ENCODE measurements around the gene NELFCD. TPM values are rescaled to one million over a fixed set of nuclear protein-coding genes. Genes with fewer than 3 reads are reported as not detected.
A peak's percentile ranks its signal among the peaks of the same experiment; 100 is the strongest.

The NELFCD gene
- total and polyA plus RNA-seq, 4 donors = 31.5 to 93.9 (median 42.4) TPM

DNA sequence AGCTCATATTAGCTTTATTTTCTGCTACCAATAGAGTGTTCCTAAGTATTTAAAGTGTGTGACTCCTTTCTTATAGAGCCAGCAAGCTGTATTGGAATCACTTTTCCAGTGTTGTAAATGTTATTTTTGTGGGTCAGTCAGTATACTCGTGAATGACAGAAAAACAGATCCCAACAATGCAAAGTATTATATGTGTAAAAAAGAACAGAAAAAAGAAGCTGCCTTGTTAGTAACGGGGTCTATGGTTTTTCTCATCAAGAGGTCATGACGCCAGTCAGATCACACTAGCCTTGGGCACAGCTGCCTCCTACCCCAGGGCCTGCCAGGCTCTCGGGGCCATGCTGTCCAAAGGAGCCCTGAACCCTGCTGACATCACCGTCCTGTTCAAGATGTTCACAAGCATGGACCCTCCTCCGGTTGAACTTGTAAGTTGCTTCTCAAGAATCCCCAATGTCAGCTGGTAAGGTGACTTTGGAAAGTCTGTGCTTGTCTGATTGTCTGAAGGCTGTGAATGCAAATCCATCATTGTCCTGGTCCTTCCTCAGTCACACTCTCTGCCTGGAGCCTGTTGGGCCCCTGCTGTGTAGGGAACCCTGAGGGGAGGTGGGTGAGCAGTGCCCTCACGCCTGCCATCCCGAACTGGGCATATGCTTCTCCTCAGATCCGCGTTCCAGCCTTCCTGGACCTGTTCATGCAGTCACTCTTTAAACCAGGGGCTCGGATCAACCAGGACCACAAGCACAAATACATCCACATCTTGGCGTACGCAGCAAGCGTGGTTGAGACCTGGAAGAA lies 9.8 kb downstream of the NELFCD start:
- Histone ChIP-seq H3K9me3 (ENCODE audit: control insufficient read depth in 4 of 4, insufficient read depth in 3 of 4, low read length in 3 of 4) (no peaks in the 10 kb centered on the region), H3K36me3 (ENCODE audit: control insufficient read depth in 4 of 4, insufficient read depth in 4 of 4, low read length in 4 of 4) (peaks cover 13 to 69% (median 56%) of the 10 kb centered on the region in 4 donors), H3K27me3 (ENCODE audit: control insufficient read depth in 3 of 3, insufficient read depth in 3 of 3, low read length in 2 of 3) (no peaks in the 10 kb centered on the region), H3K4me3 (no peak overlapping the region), H3K27ac (ENCODE audit: low read depth in 1 of 2, low read length in 1 of 2) (peak overlapping the region in 1 of 2 donors; percentile 28), H3K9ac (ENCODE audit: insufficient read depth in 1 of 2, low read length in 2 of 2) (no peak overlapping the region), H3K4me1 (ENCODE audit: control insufficient read depth in 5 of 5, insufficient read depth in 5 of 5, low read length in 5 of 5) (peaks cover 0 to 5% (median 0%) of the 10 kb centered on the region in 5 donors)
- DNase-seq (no peak), ATAC-seq (ENCODE audit: insufficient read depth, low FRiP score) (no peak)
- 94 to 95% methylated on average over 14 of the region's 14 CpGs for WGBS, 2 donors
- TF ChIP-seq, protein P1, sequence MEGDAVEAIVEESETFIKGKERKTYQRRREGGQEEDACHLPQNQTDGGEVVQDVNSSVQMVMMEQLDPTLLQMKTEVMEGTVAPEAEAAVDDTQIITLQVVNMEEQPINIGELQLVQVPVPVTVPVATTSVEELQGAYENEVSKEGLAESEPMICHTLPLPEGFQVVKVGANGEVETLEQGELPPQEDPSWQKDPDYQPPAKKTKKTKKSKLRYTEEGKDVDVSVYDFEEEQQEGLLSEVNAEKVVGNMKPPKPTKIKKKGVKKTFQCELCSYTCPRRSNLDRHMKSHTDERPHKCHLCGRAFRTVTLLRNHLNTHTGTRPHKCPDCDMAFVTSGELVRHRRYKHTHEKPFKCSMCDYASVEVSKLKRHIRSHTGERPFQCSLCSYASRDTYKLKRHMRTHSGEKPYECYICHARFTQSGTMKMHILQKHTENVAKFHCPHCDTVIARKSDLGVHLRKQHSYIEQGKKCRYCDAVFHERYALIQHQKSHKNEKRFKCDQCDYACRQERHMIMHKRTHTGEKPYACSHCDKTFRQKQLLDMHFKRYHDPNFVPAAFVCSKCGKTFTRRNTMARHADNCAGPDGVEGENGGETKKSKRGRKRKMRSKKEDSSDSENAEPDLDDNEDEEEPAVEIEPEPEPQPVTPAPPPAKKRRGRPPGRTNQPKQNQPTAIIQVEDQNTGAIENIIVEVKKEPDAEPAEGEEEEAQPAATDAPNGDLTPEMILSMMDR (IDR thresholded peaks at IDR 0.05; ENCODE audit: control extremely low read depth, extremely low read depth) = no peak

DNA sequence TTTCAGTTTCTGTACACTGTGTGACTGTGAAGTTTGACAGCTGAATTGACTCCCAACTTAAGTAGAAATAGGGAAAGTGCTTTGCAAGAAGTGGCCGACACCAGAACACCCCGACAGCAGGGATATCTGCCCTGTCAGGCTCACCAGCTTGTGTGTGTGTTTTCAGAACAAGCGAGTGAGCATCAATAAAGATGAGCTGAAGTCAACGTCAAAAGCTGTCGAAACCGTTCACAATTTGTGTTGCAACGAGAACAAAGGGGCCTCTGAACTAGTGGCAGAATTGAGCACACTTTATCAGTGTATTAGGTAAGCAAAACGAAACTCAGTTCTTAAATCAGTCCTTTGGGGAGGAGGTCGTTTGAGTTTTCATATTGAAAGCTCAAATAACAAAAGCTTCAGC lies 10.7 kb downstream of the NELFCD start:
- DNase-seq = no peak
- 76% methylated on average over 9 of the region's 9 CpGs for WGBS, 2 donors
- ATAC-seq (ENCODE audit: insufficient read depth, low FRiP score) = no peak
- TF ChIP-seq, protein P1 (IDR thresholded peaks at IDR 0.05; ENCODE audit: control extremely low read depth, extremely low read depth) = no peak
- Histone ChIP-seq H3K9ac (ENCODE audit: insufficient read depth in 1 of 2, low read length in 2 of 2) (no peak overlapping the region), H3K27ac (ENCODE audit: low read depth in 1 of 2, low read length in 1 of 2) (no peak overlapping the region), H3K4me3 (no peak overlapping the region), H3K4me1 (ENCODE audit: control insufficient read depth in 5 of 5, insufficient read depth in 5 of 5, low read length in 5 of 5) (peaks cover 0 to 5% (median 0%) of the 10 kb centered on the region in 5 donors), H3K9me3 (ENCODE audit: control insufficient read depth in 4 of 4, insufficient read depth in 3 of 4, low read length in 3 of 4) (no peaks in the 10 kb centered on the region), H3K27me3 (ENCODE audit: control insufficient read depth in 3 of 3, insufficient read depth in 3 of 3, low read length in 2 of 3) (no peaks in the 10 kb centered on the region), H3K36me3 (ENCODE audit: control insufficient read depth in 4 of 4, insufficient read depth in 4 of 4, low read length in 4 of 4) (peaks cover 13 to 71% (median 57%) of the 10 kb centered on the region in 4 donors)

DNA sequence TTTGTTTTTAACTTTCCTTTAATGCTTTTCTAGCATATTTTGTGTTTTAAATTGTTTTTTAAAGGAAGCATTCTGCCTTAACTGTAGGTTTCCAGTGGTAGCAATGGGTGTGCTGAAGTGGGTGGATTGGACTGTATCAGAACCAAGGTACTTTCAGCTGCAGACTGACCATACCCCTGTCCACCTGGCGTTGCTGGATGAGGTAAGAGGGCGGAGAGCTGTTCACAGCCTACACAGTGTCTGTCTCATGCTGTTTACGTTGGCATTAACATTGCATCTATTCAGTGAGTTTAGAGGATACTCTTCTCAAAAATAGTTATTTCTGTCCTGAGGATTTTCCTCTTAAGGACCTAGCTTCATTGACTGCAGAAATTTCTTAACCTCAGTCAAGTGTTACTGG lies 11.9 kb downstream of the NELFCD start:
- no peak overlapping the region for H3K4me3 ChIP-seq
- H3K36me3 ChIP-seq (ENCODE audit: control insufficient read depth in 4 of 4, insufficient read depth in 4 of 4, low read length in 4 of 4) = peaks cover 12 to 75% (median 57%) of the 10 kb centered on the region in 4 donors

More for the DNA sequence above, 11.9 kb downstream of the NELFCD start:
- Histone ChIP-seq H3K27me3 (ENCODE audit: control insufficient read depth in 3 of 3, insufficient read depth in 3 of 3, low read length in 2 of 3) (no peaks in the 10 kb centered on the region), H3K27ac (ENCODE audit: low read depth in 1 of 2, low read length in 1 of 2) (no peak overlapping the region), H3K9ac (ENCODE audit: insufficient read depth in 1 of 2, low read length in 2 of 2) (no peak overlapping the region), H3K4me1 (ENCODE audit: control insufficient read depth in 5 of 5, insufficient read depth in 5 of 5, low read length in 5 of 5) (peaks cover 0 to 5% (median 0%) of the 10 kb centered on the region in 5 donors), H3K9me3 (ENCODE audit: control insufficient read depth in 4 of 4, insufficient read depth in 3 of 4, low read length in 3 of 4) (no peaks in the 10 kb centered on the region)
- TF ChIP-seq, protein P1 (IDR thresholded peaks at IDR 0.05; ENCODE audit: control extremely low read depth, extremely low read depth) = no peak
- DNase-seq = no peak
- no peak for ATAC-seq (ENCODE audit: insufficient read depth, low FRiP score)
- WGBS, 2 donors = 81 to 93% methylated on average over 3 of the region's 3 CpGs

Data from lung (tissue), 12 donors.